B cell (primary cell): ENCODE data around the gene OR2T34. TPM values are rescaled to one million over a fixed set of nuclear protein-coding genes. Genes with fewer than 3 reads are reported as not detected.
"Not testable (repeated sequence)": the region's sequence is repeated elsewhere in the genome, so short reads cannot be mapped to it uniquely, and the experiment has no call there.

Experiments
- ATAC-seq: fragments of 200-7000 bp; cut with Tn5 transposase; one replicate; pipeline ENCODE4 v1.10.0; 2021; ENCODE audit warnings: low read depth, mild to moderate bottlenecking, moderate number of reproducible peaks, moderate library complexity
- CTCF ChIA-PET: fragments of 350-600 bp; sonication (Branson Sonifier 250); formaldehyde crosslinking; loops from one replicate; lab custom pipeline; 2021; ENCODE audit warnings: antibody characterized with exemption, inconsistent platforms; lab: Charles Lee
- POLR2A ChIA-PET: fragments of 350-600 bp; sonication (Branson Sonifier 250); formaldehyde crosslinking; loops from one replicate; lab custom pipeline; 2021; ENCODE audit warnings: antibody characterized with exemption; lab: Charles Lee
- DNase-seq: peaks from one replicate; pipeline ENCODE4 v3.0.0; 2013
- H2AFZ ChIP-seq: 2 replicates; pipeline ENCODE4 v1.6.1; 2012; ENCODE audit warnings: mild to moderate bottlenecking, low read depth, low read length; ENCODE audit not compliant: insufficient read depth, poor library complexity, severe bottlenecking
- H3K27ac ChIP-seq, 2 donors: 1 replicate in 1 of 2; 2 replicates in 1 of 2; pipeline ENCODE4 v1.5.1; 2012 to 2013; ENCODE audit warnings: low read length in 2 of 2, mild to moderate bottlenecking in 2 of 2, moderate library complexity in 1 of 2
- H3K27me3 ChIP-seq, 4 experiments: fragments of 200-600 bp in 1 of 4; sonication (generic) in 1 of 4; replicated peaks in 1 of 4; 1 replicate in 2 of 4; 2 replicates in 2 of 4; pipeline versions ENCODE4 v1.6.1 to v1.7.0; 2013 to 2016; ENCODE audit warnings: low read length in 3 of 4, mild to moderate bottlenecking in 2 of 4, mixed read lengths in 1 of 4, moderate library complexity in 1 of 4; ENCODE audit not compliant: insufficient read depth in 4 of 4, control insufficient read depth in 3 of 4; ENCODE audit errors: control extremely low read depth in 1 of 4
- H3K36me3 ChIP-seq, 2 experiments: replicated peaks in 1 of 2; 1 replicate in 1 of 2; 2 replicates in 1 of 2; pipeline versions ENCODE4 v1.6.1 to v1.7.1; 2013; ENCODE audit warnings: low read length in 1 of 2; ENCODE audit not compliant: insufficient read depth in 2 of 2, control insufficient read depth in 1 of 2; ENCODE audit errors: control extremely low read depth in 1 of 2, extremely low read depth in 1 of 2
- H3K4me1 ChIP-seq, 2 donors: fragments of 200-600 bp in 1 of 2; sonication (generic) in 1 of 2; 1 replicate in 1 of 2; 2 replicates in 1 of 2; pipeline versions ENCODE4 v1.5.1 to v1.6.1; 2013 to 2017; ENCODE audit warnings: low read length in 2 of 2; ENCODE audit not compliant: control insufficient read depth in 2 of 2, insufficient read depth in 2 of 2
- H3K4me2 ChIP-seq: replicated peaks from 2 replicates; pipeline ENCODE3; 2012; ENCODE audit warnings: mild to moderate bottlenecking, low read depth, low read length; ENCODE audit not compliant: poor library complexity, severe bottlenecking
- H3K4me3 ChIP-seq, 5 experiments: fragments of 200-600 bp in 1 of 5; sonication (generic) in 1 of 5; 1 replicate in 3 of 5; 2 replicates in 2 of 5; pipeline versions ENCODE4 v1.5.1 to v1.7.0; 2011 to 2016; ENCODE audit warnings: low read length in 4 of 5, mild to moderate bottlenecking in 4 of 5, low read depth in 2 of 5, control low read depth in 1 of 5, moderate library complexity in 1 of 5; ENCODE audit not compliant: insufficient read depth in 1 of 5; ENCODE audit errors: control extremely low read depth in 1 of 5, extremely low read depth in 1 of 5
- H3K79me2 ChIP-seq: fragments of 200-600 bp; sonication (generic); one replicate; pipeline ENCODE4 v1.6.0; 2016; ENCODE audit warnings: low read length; ENCODE audit not compliant: control insufficient read depth, insufficient read depth
- H3K9ac ChIP-seq: fragments of 200-600 bp; sonication (generic); 2 replicates; pipeline ENCODE4 v1.6.1; 2017; ENCODE audit warnings: mild to moderate bottlenecking, low read length, moderate library complexity
- H3K9me3 ChIP-seq, 3 donors: one replicate each; pipeline versions ENCODE4 v1.6.1 to v1.7.1; 2013; ENCODE audit warnings: low read length in 2 of 3; ENCODE audit not compliant: control insufficient read depth in 2 of 3, insufficient read depth in 1 of 3; ENCODE audit errors: control extremely low read depth in 1 of 3
- H4K20me1 ChIP-seq: 2 replicates; pipeline ENCODE4 v1.6.0; 2012; ENCODE audit warnings: mild to moderate bottlenecking, low read length; ENCODE audit not compliant: insufficient read depth, control insufficient read depth, poor library complexity, severe bottlenecking
- H3K27ac Mint-ChIP-seq: one replicate; pipeline ENCODE4 v1.8.0; 2021; ENCODE audit warnings: mixed read lengths
- H3K27me3 Mint-ChIP-seq: one replicate; pipeline ENCODE4 v1.8.0; 2021; ENCODE audit warnings: mixed read lengths
- H3K4me1 Mint-ChIP-seq: one replicate; pipeline ENCODE4 v1.8.0; 2021; ENCODE audit warnings: mixed read lengths
- H3K4me3 Mint-ChIP-seq: one replicate; pipeline ENCODE4 v1.8.0; 2021; ENCODE audit warnings: mixed read lengths
- H3K9me3 Mint-ChIP-seq: one replicate; pipeline ENCODE4 v1.8.0; 2022; ENCODE audit warnings: mixed read lengths; ENCODE audit not compliant: insufficient read depth
- CTCF ChIP-seq: fragments of 200-600 bp; IDR thresholded peaks from one replicate; pipeline ENCODE4 v1.8.0; 2022; ENCODE audit warnings: antibody characterized with exemption, mild to moderate bottlenecking
- EZH2 ChIP-seq: IDR thresholded peaks from 2 replicates; pipeline ENCODE4 v1.6.1; 2012; ENCODE audit warnings: borderline replicate concordance, low read depth, mild to moderate bottlenecking, moderate library complexity, low read length; ENCODE audit not compliant: insufficient read depth, poor library complexity, severe bottlenecking
- WGBS: methylation state at CpG from one replicate; pipeline ENCODE4 v1.1.5; 2013; ENCODE audit warnings: missing lambda C conversion rate; ENCODE audit not compliant: insufficient coverage; 5-methylcytosine and 5-hydroxymethylcytosine counted together
- intact Hi-C: fragments of 100-400 bp; cut with micrococcal nuclease; formaldehyde crosslinking; loops from one replicate; pipeline ENCODE4 v1.10.0; 2022
- polyA minus RNA-seq: library from RNA; depleted of rRNA, polyadenylated mRNA; stranded (reverse); fragments of >200 nt; gene quantifications from 2 replicates; pipeline ENCODE4 v1.2.3, GENCODE V29; 2012
- polyA plus RNA-seq: library from polyadenylated mRNA; depleted of rRNA; stranded (reverse); fragments of >200 nt; gene quantifications from 2 replicates; pipeline ENCODE4 v1.2.3, GENCODE V29; 2012
- total RNA-seq, 2 donors: library from RNA; stranded (reverse); fragments of 120-200 nt in 1 of 2; gene quantifications; 1 replicate in 1 of 2; 2 replicates in 1 of 2; pipeline versions ENCODE4 v1.2.3 to v1.2.4, GENCODE V29; 2013 to 2022

Gene OR2T34
- total RNA-seq (1.7 and 1.9 TPM in 2 replicates), polyA plus RNA-seq (0.28 and 0.89 TPM in 2 replicates), polyA minus RNA-seq (0.60 and 2.1 TPM in 2 replicates)
- total RNA-seq (2013) = 0.19 TPM

- H3K27me3 Mint-ChIP-seq, ATAC-seq, H3K9me3 Mint-ChIP-seq, H3K27ac Mint-ChIP-seq, CTCF ChIA-PET, H3K9me3 ChIP-seq, POLR2A ChIA-PET, H3K4me1 Mint-ChIP-seq, H3K79me2 ChIP-seq, H3K4me1 ChIP-seq, H3K27me3 ChIP-seq, H3K9ac ChIP-seq, H3K27ac ChIP-seq, H4K20me1 ChIP-seq, H3K4me3 ChIP-seq, DNase-seq, H3K4me2 ChIP-seq, H2AFZ ChIP-seq, H3K4me3 Mint-ChIP-seq, intact Hi-C loops, H3K36me3 ChIP-seq: not testable (repeated sequence)
- WGBS = no CpG with 5 or more reads among the region's 3 CpGs
Measured at GRCh38 chr1:248574657-248575056, at the start of gene OR2T34. Gene OR2T34, minus strand, starts transcription at chr1:248574757. Its CDS starts 0 bp downstream, at chr1:248574757.

GRCh38 chr1:248622570-248623001 lies 48.0 kb upstream of the OR2T34 start:
- H4K20me1 ChIP-seq = no peaks in the 10 kb centered on the region
- ChIA-PET POLR2A (interaction anchor here (1.7 kb wide), 1 partner anchor 184 kb away, joined by 5 read pairs; no protein-coding TSS in a partner anchor), CTCF (interaction anchor here (0.6 to 15.1 kb wide), 34 partner anchors 9 to 236 kb away, joined by 3 to 315 read pairs (median 4); partner anchors contain the start of genes OR2T1, OR2T10, SH3BP5L and ZNF672)
- H3K4me1 ChIP-seq = peaks cover 6 to 7% of the 10 kb centered on the region in 2 donors
- peak overlapping the region; percentile 21 to 25 for H3K27ac ChIP-seq
- no peaks in the 10 kb centered on the region for H3K27me3 Mint-ChIP-seq
- peak overlapping the region; percentile 54 for H3K4me2 ChIP-seq
- H3K4me3 Mint-ChIP-seq = peak overlapping the region; percentile 56
- no peaks in the 10 kb centered on the region for H3K9me3 Mint-ChIP-seq
- DNase-seq = peak; percentile 68
- intact Hi-C loops = loop anchor here (1.0 to 2.0 kb wide), 4 partner anchors 64 to 218 kb away; partner anchors contain the start of gene ZNF672
- 41% methylated on average over 3 of the region's 4 CpGs for WGBS
- H3K9ac ChIP-seq = peak overlapping the region; percentile 24
- H3K4me1 Mint-ChIP-seq = peaks cover 11% of the 10 kb centered on the region
- peak overlapping the region; percentile 90 for H3K27ac Mint-ChIP-seq
- H3K4me3 ChIP-seq = no peak overlapping the region
- no peaks in the 10 kb centered on the region for H3K27me3 ChIP-seq
- ATAC-seq = peak; percentile 93
- H3K9me3 ChIP-seq = no peaks in the 10 kb centered on the region
- TF ChIP-seq CTCF (peak; percentile 89), EZH2 (no peak)
- H3K36me3 ChIP-seq = no peaks in the 10 kb centered on the region
- H2AFZ ChIP-seq = peak overlapping the region; percentile 60
- H3K79me2 ChIP-seq = no peaks in the 10 kb centered on the region
